Skeletal muscle satellite cell (primary cell): ENCODE results near the gene ZSCAN22.
"Not testable (repeated sequence)": the region's sequence is repeated elsewhere in the genome, so short reads cannot be mapped to it uniquely, and the experiment has no call there.

Source experiments
- H3K27me3 ChIP-seq: 2 replicates; pipeline ENCODE4 v1.7.0; 2013; ENCODE audit warnings: low read length; ENCODE audit not compliant: control insufficient read depth, insufficient read depth
- H3K36me3 ChIP-seq: 2 replicates; pipeline ENCODE4 v1.7.0; 2013; ENCODE audit warnings: mild to moderate bottlenecking, control low read depth, low read length; ENCODE audit not compliant: insufficient read depth
- H3K4me1 ChIP-seq: 2 replicates; pipeline ENCODE4 v1.7.0; 2013; ENCODE audit warnings: low read length; ENCODE audit not compliant: control insufficient read depth, insufficient read depth
- H3K4me2 ChIP-seq: 2 replicates; pipeline ENCODE4 v1.7.0; 2013; ENCODE audit warnings: mild to moderate bottlenecking, low read length
- H3K4me3 ChIP-seq: 2 replicates; pipeline ENCODE4 v1.7.0; 2013; ENCODE audit warnings: low read length
- H3K9ac ChIP-seq: 2 replicates; pipeline ENCODE4 v1.7.0; 2013; ENCODE audit warnings: mild to moderate bottlenecking, low read depth, low read length, moderate library complexity
- H3K9me3 ChIP-seq: replicated peaks from 2 replicates; pipeline ENCODE4 v1.7.0; 2013; ENCODE audit warnings: mild to moderate bottlenecking, control low read depth, low read length

The ZSCAN22 gene

DNA sequence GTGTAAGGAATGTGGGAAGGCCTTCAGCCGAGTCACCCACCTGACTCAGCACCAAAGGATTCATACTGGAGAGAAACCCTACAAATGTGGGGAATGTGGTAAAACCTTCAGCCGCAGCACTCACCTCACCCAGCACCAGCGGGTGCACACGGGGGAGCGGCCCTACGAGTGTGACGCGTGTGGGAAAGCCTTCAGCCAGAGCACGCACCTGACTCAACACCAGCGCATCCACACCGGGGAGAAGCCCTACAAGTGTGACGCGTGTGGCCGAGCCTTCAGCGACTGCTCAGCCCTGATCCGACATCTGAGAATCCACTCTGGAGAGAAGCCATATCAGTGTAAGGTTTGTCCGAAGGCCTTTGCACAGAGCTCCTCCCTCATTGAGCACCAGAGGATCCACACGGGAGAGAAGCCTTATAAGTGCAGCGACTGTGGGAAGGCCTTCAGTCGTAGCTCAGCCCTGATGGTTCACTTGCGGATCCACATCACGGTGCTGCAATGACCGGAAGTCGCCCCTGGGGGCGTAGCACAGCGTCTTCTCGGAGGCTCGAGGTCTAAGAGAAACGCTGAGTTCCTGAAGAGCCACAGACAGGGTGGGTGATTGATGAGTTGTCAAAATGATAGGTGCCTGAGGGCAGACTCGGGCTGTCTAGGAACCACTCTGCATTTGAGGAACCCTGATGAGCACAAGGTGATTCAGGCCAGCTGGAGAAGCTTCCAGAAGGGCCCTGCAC is 12.2 kb downstream of the ZSCAN22 start:
- H3K4me1 ChIP-seq, result no peaks in the 10 kb centered on the region
- H3K27me3 ChIP-seq, result no peaks in the 10 kb centered on the region
- H3K36me3 ChIP-seq, result peaks cover 48% of the 10 kb centered on the region
- H3K4me3 ChIP-seq, result no peak overlapping the region
- no peak overlapping the region for H3K4me2 ChIP-seq
- H3K9ac ChIP-seq, result no peak overlapping the region
- no peaks in the 10 kb centered on the region for H3K9me3 ChIP-seq

DNA sequence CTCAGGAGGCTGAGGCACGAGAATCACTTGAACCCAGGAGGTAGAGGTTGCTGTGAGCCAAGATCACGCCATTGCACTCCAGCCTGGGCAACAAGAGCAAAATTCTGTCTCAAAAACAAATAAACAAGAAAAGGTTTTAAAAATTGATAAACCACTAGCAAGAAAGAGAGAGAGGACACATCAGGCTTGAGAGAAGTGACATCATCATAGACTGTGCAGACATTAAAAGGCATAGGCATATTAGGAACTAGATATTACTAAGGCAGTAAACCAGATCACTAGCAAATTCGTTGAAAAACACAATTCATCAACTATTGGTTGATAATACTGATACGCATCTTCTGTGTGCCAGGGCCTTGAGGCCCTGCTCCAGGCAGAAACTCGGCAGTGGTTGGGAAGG is 18.8 kb downstream of the ZSCAN22 start:
- Histone ChIP-seq H3K4me1 (peaks cover 11% of the 10 kb centered on the region), H3K36me3 (peaks cover 8% of the 10 kb centered on the region), H3K9me3 (no peaks in the 10 kb centered on the region), H3K4me2 (peak overlapping the region; percentile 40), H3K4me3 (no peak overlapping the region), H3K27me3 (no peaks in the 10 kb centered on the region), H3K9ac (no peak overlapping the region)

DNA sequence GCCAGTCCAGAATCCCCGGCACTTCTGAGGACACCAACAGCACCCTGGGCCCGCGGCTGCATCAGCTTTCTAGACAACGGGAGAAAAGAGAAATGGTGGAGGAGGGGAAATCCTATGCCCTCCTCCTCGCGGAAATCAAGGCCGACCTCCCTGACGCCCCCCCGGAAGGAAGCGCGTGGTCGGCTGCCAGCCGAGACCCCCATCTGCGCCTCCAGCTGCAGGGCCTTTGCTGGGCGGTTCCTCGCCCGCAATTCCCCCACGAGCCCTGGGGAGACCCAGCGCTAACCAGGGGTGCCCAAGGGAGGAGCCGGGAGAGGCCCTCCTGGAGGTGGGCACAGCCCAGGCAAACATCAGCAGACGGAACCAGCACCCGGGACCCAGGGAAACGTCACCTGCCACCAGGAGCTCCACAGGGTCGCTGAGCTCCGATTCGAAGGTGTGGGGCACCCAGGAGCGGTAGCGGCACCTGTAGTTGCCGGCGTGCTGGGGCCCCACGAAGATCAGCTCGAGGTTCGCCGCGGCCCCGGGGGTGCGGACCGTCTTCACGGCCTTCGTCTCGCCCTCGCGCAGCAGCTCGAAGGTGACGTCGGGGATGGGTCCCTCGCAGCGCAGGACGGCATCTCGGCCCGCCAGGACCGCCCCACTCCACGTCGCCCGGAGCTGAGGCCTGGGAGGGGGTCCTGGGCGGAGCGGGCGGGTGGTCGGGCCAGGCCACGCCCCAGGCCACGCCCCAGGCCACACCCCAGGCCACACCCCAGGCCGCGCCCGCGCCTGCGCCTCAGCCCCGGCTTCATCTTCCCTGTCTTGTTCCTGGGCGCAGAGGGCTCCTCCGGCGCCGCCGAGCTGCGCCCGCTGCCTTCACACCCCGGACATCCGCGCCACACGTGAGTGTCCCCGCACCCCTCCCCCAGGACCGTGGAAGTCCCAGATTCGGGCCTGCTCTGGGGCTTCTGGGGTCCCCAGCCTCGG is 20.5 kb downstream of the ZSCAN22 start:
- no peaks in the 10 kb centered on the region for H3K27me3 ChIP-seq
- peak overlapping the region; percentile 98 for H3K4me3 ChIP-seq
- no peaks in the 10 kb centered on the region for H3K9me3 ChIP-seq
- peaks cover 11% of the 10 kb centered on the region for H3K4me1 ChIP-seq
- peak overlapping the region; percentile 93 for H3K4me2 ChIP-seq
- peak overlapping the region; percentile 86 for H3K9ac ChIP-seq
- peaks cover 11% of the 10 kb centered on the region for H3K36me3 ChIP-seq

- H3K4me3 ChIP-seq, result peak overlapping the region; percentile 98
- H3K4me1 ChIP-seq, result peaks cover 11% of the 10 kb centered on the region
- peak overlapping the region; percentile 93 for H3K4me2 ChIP-seq
- not testable (repeated sequence) for H3K27me3 ChIP-seq, H3K9me3 ChIP-seq, H3K36me3 ChIP-seq
- H3K9ac ChIP-seq, result peak overlapping the region; percentile 86
Observed at GRCh38 chr19:58348080-58348479, 21.3 kb downstream of the ZSCAN22 start.

DNA sequence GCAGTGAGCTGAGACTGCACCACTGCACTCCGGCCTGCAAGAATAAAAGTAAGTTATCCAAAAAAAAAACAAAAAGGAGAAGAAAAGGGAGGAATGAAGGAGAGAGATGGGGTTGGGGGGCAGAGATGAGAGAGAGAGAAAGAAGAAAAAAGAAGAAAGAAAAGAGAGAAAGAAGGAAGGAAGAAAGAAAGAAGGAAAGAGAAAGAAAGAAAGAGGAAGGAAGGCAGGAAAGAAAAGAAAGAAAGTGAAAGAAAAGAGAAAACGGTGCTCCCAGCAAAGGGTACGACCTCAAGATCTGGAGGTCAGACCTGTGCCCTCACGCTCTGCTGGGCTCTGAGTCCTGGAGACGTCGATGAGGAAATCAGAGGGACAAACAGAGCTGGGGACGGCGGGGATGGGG is 22.8 kb downstream of the ZSCAN22 start:
- Histone ChIP-seq H3K4me2 (no peak overlapping the region), H3K4me3 (no peak overlapping the region), H3K36me3 (peaks cover 8% of the 10 kb centered on the region), H3K9me3 (no peaks in the 10 kb centered on the region), H3K27me3 (no peaks in the 10 kb centered on the region), H3K4me1 (peaks cover 11% of the 10 kb centered on the region), H3K9ac (no peak overlapping the region)

- H3K9me3 ChIP-seq, result no peaks in the 10 kb centered on the region
- H3K36me3 ChIP-seq, result peaks cover 8% of the 10 kb centered on the region
- no peak overlapping the region for H3K4me2 ChIP-seq
- no peak overlapping the region for H3K4me3 ChIP-seq
- H3K4me1 ChIP-seq, result peaks cover 11% of the 10 kb centered on the region
- no peak overlapping the region for H3K9ac ChIP-seq
- H3K27me3 ChIP-seq, result no peaks in the 10 kb centered on the region
Observed at GRCh38 chr19:58350001-58350861, 23.4 kb downstream of the ZSCAN22 start.

- Histone ChIP-seq H3K9me3 (no peaks in the 10 kb centered on the region), H3K27me3 (no peaks in the 10 kb centered on the region), H3K36me3 (peaks cover 8% of the 10 kb centered on the region), H3K4me1 (peaks cover 11% of the 10 kb centered on the region), H3K9ac (no peak overlapping the region), H3K4me3 (no peak overlapping the region), H3K4me2 (no peak overlapping the region)
Observed at GRCh38 chr19:58350871-58351557, 24.2 kb downstream of the ZSCAN22 start.

DNA sequence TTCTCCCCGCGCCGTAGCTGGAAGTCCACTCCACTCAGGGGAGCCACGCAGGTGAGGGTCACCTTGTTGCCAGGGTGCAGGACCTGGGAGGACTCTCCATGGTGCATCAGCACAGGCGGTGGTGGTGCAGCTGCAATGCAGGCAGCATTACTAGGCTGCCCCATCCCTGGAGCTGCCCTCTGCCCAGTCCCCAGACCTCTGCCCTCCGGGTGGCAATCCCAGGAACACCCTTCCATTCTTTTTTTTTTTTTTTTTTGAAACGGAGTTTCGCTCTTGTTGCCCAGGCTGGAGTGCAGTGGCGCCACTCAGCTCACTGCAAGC is 24.7 kb downstream of the ZSCAN22 start:
- H3K9ac ChIP-seq, result no peak overlapping the region
- peaks cover 8% of the 10 kb centered on the region for H3K36me3 ChIP-seq
- H3K27me3 ChIP-seq, result no peaks in the 10 kb centered on the region
- no peak overlapping the region for H3K4me3 ChIP-seq
- H3K4me2 ChIP-seq, result no peak overlapping the region
- peaks cover 11% of the 10 kb centered on the region for H3K4me1 ChIP-seq
- H3K9me3 ChIP-seq, result no peaks in the 10 kb centered on the region

DNA sequence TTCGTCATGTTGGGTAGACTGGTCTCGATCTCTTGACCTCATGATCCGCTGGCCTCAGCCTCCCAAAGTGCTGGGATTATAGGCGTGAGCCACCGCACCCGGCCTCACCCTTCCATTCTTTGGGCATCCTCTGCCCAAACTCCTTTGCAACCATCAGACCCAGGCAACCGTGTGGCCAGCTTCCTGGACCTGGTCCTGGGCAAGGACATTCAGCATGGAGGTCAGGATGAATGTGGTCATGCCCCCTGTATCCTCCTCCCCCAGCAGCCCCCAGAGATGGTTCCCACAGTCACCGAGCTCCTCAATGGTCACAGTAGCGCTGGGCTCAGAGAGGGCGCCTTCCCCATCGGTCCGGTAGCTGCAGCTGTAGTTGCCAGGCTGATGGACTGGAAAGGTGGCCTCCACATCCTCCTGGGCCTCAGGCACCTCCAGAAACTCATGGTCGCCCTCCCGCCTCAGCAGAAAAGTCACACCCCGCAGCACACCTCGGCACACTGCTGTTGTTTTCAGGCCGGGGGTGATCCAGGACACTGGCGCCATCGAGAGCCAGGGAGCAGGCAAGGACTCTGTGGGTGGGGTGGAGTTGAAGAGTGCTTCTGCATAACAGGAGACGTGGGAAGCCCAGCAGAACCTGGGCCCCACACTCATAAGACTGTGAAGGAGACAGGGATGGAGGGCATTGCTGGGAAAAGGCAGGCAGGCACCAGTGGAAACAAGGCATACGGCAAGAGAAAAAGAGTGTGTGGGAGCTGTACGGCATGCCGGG is 25.4 kb downstream of the ZSCAN22 start:
- Histone ChIP-seq H3K4me1 (peaks cover 11% of the 10 kb centered on the region), H3K4me3 (no peak overlapping the region), H3K9ac (no peak overlapping the region), H3K9me3 (no peaks in the 10 kb centered on the region), H3K4me2 (no peak overlapping the region), H3K27me3 (no peaks in the 10 kb centered on the region), H3K36me3 (peaks cover 8% of the 10 kb centered on the region)

DNA sequence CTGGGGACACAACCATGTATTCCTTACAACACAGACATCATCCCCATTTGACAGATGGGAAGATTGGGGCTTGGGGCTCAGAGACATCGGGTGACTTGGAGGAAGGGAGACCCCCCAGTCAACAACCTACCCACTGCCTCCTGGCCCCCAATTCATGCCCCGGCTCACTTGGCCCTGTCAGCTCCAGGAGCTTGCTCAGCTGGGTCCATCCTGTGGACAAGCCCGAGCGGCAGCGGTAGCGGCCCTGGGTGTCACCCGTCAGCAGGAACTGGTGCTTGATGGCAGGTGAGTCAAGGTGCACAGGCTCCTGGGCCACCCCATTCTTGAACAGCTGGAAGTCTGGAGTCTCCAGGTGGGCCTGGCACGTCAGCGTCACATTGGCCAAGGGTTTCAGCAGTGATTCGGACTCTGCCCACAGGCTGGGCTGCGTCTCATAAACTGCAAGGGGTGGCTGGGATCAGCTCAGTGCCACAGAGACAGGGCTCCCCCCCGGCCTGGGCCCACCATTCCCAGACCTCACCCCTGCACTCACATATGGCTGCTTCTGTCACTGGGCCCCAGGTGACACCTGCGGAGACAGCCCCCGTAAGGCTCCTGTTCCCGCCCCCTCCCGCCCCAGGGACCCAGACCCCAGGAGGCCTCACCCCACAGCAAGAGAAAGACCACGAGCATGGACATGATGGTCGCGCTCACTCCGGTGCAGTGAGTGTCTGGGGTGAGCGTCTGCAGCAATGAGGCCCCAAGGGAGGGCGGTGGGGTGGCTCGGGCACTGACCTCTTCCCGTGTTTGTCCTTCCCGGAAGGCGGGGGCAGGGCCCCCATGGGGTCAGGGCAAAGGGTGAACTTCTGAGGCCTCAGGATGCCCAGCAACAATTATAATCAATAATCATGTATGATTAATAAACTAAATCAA is 26.2 kb downstream of the ZSCAN22 start, which contains the start of gene A1BG:
A1BG (minus strand) TSS at position 733 of the 912 bp plus-strand sequence; CDS start at position 678, 55 bp downstream.
- Histone ChIP-seq H3K9ac (no peak within 1 kb of the TSS), H3K4me1 (peaks cover 11% of the 10 kb centered on the region), H3K4me3 (no peak within 1 kb of the TSS), H3K36me3 (peaks cover 8% of the 10 kb centered on the region), H3K4me2 (no peak within 1 kb of the TSS), H3K9me3 (no peaks in the 10 kb centered on the region), H3K27me3 (no peaks in the 10 kb centered on the region)
